HG03196 (cell line): ENCODE results near the gene SMOC1.

Experiments used
- ATAC-seq: cut with Tn5 transposase; IDR thresholded peaks from one replicate; pipeline ENCODE4 v1.9.1; 2021; ENCODE audit not compliant: unreplicated experiment

The SMOC1 gene

DNA sequence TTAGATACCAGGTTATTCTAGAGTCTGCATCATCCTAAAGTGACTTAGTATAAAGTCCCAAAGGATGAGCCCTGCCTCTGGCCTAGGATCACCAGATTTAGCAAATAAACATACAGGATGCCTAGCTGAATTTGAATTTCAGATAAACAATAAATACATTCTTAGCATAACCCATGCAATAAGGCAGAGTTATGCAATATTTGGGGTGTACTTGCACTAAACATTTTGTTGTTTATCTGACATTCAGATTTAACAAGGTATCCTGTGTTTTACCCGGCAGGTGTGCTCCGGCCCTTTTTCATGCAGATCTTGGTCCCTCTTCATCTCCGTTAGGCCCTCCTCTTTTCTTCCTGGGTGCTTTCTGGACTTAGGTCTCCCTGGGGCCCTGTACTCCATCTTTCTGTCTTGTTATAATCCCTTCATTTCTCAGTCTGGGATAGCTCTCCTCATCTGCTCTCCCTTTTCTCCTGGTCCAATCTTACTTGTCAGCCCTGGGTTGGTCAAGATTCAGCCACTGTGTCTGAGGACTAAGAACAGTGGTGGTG lies 18.1 kb upstream of the SMOC1 start:
- no peak for ATAC-seq

- ATAC-seq, result no peak
Measured at GRCh38 chr14:69863083-69863482, 16.1 kb upstream of the SMOC1 start.

GRCh38 chr14:69865701-69866365 lies 13.4 kb upstream of the SMOC1 start:
- ATAC-seq, result no peak

DNA sequence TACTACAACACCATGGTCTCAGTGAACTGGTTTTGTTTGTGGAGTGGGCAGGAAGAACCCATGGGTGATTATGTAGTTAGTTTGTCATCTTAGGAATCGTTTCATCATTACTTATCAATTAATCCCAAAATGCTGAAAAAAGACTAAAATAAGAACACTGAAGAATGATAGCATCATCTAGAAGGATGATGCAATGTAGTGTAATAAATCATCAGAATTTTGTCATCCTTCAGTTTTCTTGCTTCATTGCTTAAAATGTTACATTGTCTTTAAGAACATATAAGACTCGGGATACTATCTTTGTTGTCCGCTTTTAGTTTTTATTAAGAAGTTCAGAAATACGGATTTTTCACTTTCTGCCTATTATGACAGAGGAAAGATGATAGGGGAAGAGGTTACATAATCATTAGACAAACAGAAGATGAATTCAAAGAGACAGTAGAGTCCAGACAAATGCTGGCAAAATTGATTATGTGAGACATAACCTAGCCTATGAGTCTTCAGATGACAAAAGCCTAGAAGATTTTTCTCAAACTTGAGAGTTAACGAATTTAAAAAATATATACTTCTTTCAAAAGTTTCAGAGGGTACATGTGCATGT lies 10.8 kb upstream of the SMOC1 start:
- no peak for ATAC-seq

GRCh38 chr14:69870613-69871012 lies 8.6 kb upstream of the SMOC1 start:
- no peak for ATAC-seq

DNA sequence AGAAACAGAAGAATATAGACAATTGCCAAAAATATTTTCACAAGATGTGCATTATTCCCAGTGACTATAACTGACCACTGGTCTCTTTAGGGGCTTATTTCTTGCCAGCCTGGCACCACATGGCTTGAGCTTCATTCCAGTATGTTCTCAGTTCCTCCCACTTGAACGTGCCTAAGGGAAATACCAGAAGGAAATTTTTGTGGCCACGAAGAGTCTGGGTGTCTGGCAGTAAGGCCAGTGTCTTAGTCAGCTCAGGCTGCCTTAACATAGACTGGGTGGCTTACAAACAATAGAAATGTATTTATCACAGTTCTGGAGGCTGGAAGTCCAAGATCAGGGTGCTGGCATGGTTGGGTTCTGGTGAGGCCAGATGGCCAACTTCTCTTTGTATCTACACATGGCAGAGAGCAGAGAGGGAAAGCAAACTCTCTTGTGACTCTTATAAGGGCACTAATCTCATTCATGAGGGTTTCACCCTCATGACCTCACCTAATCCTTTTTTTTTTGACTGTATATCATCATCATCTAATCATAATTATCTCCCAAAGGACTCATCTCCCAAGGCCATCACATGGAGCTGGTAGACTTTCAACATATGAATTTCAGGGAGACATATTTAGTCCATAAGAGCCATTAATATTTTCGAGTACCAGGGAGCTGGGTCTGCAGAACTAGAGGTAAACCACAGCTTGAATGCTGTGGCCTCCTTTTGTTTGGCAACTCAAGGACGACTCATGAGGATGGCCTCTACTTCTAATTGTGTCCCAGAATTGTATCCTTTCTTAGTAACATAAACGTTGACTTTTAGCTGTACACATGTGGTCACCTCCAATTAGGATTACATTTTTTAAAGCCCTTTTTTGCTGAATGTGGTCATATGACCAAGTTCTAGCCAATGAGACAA lies 5.1 kb upstream of the SMOC1 start:
- no peak for ATAC-seq

DNA sequence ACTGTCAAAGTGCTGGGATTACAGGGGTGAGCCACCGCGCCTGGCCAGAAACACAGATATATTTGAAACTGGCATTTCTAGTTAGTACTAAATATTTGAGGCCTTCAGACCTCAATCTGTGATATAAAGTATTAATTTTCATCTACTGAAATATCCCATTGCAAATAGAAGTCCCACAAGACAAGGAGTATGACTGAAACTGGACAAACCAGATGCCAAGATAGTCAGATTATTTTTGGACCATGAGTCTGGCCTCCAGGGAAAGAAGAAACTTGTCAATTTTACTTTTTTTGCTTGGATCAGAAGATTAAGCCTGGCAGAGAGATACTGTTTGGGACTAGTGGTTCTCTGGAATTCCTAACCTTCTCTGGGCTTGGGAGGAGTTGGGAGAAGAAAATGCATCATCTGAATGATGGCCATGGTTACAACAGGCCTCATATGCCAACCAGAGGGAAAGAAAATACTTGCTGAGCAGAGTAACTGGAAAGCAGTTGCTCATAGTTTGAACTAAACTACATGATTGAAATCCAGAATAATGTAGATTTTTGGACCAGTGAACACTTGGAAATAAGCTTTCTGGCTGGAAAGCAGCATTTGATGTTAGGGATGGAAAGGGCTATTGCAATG lies 2.9 kb upstream of the SMOC1 start:
- ATAC-seq, result no peak

DNA sequence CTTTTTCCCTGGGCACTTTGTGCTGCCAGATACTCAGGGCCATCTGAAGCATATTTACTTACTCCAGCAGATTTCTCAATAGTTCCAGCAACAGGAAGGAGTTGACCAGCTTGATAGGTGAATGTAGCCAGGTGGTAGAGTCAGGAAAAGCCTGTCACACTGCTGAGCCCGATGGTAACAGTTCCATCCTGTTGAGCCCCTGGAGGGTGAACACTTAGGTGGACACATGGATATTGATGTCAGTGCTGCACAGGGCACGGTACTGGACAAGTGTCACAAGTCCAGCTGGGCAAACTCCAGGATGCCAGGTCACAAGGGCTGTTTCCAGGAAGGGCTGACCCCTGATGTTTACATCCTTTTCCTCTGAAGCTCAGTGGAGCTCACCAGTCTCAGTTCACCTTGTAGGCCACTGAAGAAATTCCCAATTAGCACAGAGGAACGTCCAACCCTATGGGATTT lies 2.3 kb upstream of the SMOC1 start:
- ATAC-seq, result no peak

GRCh38 chr14:69877492-69877891 lies 1.7 kb upstream of the SMOC1 start:
- ATAC-seq, result no peak

- no peak for ATAC-seq
Measured at GRCh38 chr14:69878251-69878650, 965 bp upstream of the SMOC1 start.

DNA sequence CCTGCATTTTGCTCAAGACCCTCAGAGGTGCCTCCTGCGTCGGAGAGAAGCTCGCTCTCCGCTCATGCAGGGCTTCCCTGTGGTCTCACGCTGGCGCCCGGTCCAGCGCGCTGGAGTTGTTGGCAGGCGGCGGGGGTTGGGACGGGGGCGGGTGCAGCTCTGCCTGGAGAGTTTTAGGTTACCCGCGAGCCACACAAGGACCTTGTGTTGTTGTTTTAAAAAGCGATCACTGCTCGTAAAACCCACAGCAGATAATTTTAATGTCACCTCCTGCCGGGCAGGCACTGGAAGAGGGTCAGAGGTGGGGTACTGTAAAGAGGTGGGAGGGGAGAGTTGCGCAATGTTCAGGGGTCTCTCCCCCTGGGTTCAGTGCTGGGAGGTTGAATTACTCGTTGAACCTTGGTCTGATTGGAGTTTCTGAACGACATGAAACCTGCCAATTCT lies 850 bp downstream of the SMOC1 start:
- no peak for ATAC-seq

DNA sequence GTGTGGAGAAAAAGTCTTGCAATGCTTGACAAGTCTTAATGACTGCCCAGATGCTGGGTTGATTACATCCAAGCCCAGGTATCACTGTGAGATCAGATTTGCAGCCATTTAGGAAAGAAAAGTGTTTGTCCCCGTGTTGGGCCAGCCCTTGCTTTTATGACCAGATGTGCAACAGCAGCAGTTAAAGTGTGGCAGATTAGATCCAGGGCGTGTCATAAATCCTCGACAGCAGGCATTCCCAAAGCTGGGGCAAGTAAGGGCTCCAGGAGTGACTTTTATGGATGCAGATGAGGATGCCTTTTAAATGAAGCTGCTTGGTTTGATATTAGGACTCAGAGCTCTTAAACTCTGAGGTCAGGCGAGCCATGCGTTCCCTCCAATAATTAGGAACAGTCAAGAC lies 1.7 kb downstream of the SMOC1 start:
- ATAC-seq, result no peak

DNA sequence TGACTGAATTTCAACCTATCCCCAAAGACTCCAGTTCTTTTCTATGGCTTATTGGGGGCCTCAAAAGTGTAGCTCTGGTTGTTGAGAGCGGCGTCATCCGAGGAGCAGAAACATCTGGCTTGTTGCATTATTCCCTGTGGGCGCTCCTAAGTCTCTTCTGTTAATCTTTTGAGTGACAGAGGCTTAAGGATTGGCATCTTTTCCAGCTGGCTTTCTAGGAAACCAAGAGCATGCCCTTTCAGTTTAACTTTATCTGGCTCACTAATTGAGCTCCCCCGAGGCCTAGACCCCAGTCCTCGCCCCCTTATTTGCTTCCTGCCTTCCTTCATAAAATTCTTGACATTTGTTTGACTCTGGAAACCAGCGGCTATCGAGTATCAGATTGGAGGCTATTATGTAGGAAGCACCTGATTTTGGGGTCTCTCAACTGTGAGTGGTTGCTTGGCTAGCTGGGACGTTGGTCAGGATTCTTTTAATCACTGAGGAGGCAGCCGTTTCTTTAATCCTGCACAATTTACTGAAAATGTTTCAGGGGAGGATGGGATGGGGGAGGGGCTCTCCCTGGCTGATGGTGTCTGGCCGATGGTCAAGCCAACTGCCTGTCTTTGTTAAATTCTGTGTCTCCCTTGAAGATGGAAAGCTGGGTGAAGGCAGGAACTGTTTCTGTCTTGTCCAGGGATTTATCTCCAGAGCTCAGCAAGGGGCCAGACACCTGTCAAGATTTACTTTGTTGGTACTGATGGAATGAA lies 3.1 kb downstream of the SMOC1 start:
- ATAC-seq, result no peak

GRCh38 chr14:69882915-69883314 lies 3.7 kb downstream of the SMOC1 start:
- ATAC-seq, result no peak

- no peak for ATAC-seq
Measured at GRCh38 chr14:69886453-69887242, 7.4 kb downstream of the SMOC1 start.

- no peak for ATAC-seq
Measured at GRCh38 chr14:69887740-69888657, 8.8 kb downstream of the SMOC1 start.

- ATAC-seq, result no peak
Measured at GRCh38 chr14:69891422-69891821, 12.2 kb downstream of the SMOC1 start.

DNA sequence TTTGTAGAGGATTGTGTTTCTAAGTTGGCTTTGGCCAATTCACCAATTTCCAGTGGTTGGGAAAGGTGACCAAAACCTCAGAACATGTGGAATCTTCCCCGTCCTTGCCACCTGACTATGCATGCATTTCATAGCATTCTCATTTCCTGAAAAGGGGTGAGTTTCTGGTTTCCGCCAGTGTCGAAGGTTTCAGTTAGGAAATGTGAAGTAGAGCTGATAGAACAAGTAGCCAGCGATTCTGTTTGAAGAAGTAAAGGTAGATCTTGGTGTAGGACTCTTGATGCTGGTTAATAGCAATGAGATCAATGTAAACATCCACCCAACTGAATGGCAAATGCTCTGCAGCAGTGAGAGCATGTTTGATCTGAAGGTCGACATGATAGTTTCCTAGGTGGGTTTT lies 15.9 kb downstream of the SMOC1 start:
- ATAC-seq, result no peak

DNA sequence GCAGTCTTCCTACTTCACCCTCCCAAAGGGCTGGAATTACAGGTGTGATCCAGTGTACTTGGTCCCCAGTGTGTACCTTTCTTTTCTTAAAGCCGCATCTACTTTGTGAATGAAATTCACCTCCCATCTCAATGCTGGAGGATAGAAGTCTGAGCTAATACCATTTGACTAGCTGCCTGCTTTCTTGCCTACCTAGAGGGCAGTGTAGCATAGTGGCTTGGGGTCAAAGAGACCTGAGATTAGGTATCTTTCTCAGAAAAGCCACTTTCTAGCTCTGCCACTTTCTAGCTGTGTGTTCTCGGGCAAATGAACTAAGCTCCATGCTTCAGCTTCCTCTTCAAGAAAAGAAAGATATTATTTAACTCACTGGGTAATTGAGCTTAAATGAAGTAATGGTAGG lies 16.9 kb downstream of the SMOC1 start:
- ATAC-seq, result no peak
